ENCODE data around the gene FHIT.

Gene FHIT

GRCh38 chr3:60463685-60464084, 787.6 kb downstream of the FHIT start:
- DNase-seq (ENCODE audit: low spot score), result no peak
- TF ChIP-seq, protein P1, sequence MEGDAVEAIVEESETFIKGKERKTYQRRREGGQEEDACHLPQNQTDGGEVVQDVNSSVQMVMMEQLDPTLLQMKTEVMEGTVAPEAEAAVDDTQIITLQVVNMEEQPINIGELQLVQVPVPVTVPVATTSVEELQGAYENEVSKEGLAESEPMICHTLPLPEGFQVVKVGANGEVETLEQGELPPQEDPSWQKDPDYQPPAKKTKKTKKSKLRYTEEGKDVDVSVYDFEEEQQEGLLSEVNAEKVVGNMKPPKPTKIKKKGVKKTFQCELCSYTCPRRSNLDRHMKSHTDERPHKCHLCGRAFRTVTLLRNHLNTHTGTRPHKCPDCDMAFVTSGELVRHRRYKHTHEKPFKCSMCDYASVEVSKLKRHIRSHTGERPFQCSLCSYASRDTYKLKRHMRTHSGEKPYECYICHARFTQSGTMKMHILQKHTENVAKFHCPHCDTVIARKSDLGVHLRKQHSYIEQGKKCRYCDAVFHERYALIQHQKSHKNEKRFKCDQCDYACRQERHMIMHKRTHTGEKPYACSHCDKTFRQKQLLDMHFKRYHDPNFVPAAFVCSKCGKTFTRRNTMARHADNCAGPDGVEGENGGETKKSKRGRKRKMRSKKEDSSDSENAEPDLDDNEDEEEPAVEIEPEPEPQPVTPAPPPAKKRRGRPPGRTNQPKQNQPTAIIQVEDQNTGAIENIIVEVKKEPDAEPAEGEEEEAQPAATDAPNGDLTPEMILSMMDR (IDR thresholded peaks at IDR 0.05; ENCODE audit: borderline replicate concordance, control extremely low read depth, extremely low read depth, insufficient read depth, missing control alignments), result no peak
- in situ Hi-C loops (cut with MboI; ENCODE audit: low sequenced_read_pairs, unreplicated experiment), result no loop called here

GRCh38 chr3:60461267-60461666, 790.0 kb downstream of the FHIT start:
- no peak for DNase-seq (ENCODE audit: low spot score)
- TF ChIP-seq, protein P1 (IDR thresholded peaks at IDR 0.05; ENCODE audit: borderline replicate concordance, control extremely low read depth, extremely low read depth, insufficient read depth, missing control alignments), result no peak
- in situ Hi-C loops (cut with MboI; ENCODE audit: low sequenced_read_pairs, unreplicated experiment), result no loop called here

DNA sequence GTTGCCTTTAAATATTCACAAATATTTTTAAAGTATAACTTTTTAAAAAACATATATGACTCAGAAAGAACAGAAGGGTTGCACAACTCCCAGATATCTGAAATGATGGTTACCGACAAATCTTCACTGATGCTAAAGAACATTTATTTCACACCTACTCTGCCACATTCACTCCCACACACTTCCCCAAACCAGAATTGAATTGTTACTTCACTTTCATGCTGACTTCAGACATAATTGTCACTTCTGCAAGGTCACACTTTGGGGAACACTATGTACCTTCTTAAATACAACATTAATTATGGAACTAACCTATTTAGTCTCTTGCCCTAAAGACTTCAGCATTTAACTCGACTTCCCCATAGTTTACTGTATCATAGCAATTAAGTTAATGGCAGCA, 795.1 kb downstream of the FHIT start:
- DNase-seq (ENCODE audit: low spot score), result no peak
- TF ChIP-seq, protein P1 (IDR thresholded peaks at IDR 0.05; ENCODE audit: borderline replicate concordance, control extremely low read depth, extremely low read depth, insufficient read depth, missing control alignments), result no peak
- in situ Hi-C loops (cut with MboI; ENCODE audit: low sequenced_read_pairs, unreplicated experiment), result no loop called here

DNA sequence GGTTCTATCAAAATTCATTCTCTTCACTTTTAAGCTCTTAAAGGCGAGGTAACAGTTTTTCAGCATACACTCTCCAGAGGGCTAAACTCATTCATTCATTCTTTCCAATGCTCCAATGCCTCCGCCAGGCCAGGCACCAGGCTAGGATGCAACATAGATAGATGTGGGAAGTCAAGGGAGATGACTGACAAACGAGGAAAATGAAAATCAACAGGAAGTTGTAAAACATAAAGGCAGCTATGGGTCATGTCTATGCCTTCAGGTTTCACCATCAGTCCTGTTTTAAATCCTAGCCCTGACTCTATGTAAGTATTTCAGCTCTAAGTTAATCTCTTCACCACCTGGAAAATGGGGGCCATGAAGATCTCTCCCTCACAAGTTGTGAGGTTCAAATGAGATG, 797.9 kb downstream of the FHIT start:
- TF ChIP-seq, protein P1 (IDR thresholded peaks at IDR 0.05; ENCODE audit: borderline replicate concordance, control extremely low read depth, extremely low read depth, insufficient read depth, missing control alignments), result no peak
- no peak for DNase-seq (ENCODE audit: low spot score)
- in situ Hi-C loops (cut with MboI; ENCODE audit: low sequenced_read_pairs, unreplicated experiment), result no loop called here

GRCh38 chr3:60448696-60449095, 802.6 kb downstream of the FHIT start:
- TF ChIP-seq, protein P1 (IDR thresholded peaks at IDR 0.05; ENCODE audit: borderline replicate concordance, control extremely low read depth, extremely low read depth, insufficient read depth, missing control alignments), result no peak
- DNase-seq (ENCODE audit: low spot score), result no peak
- in situ Hi-C loops (cut with MboI; ENCODE audit: low sequenced_read_pairs, unreplicated experiment), result no loop called here

GRCh38 chr3:60445446-60445845, 805.8 kb downstream of the FHIT start:
- no peak for DNase-seq (ENCODE audit: low spot score)
- in situ Hi-C loops (cut with MboI; ENCODE audit: low sequenced_read_pairs, unreplicated experiment), result no loop called here
- TF ChIP-seq, protein P1 (IDR thresholded peaks at IDR 0.05; ENCODE audit: borderline replicate concordance, control extremely low read depth, extremely low read depth, insufficient read depth, missing control alignments), result no peak
